NCI-H2196 (cell line): ENCODE results near the gene KLC3.
A peak's percentile ranks its signal among the peaks of the same experiment; 100 is the strongest.
"Not testable (repeated sequence)": the region's sequence is repeated elsewhere in the genome, so short reads cannot be mapped to it uniquely, and the experiment has no call there.

Experiments used
- DNase-seq: peaks from one replicate; lab custom pipeline; 2025; ENCODE audit not compliant: unreplicated experiment; lab: John Stamatoyannopoulos, UW

The KLC3 gene

DNA sequence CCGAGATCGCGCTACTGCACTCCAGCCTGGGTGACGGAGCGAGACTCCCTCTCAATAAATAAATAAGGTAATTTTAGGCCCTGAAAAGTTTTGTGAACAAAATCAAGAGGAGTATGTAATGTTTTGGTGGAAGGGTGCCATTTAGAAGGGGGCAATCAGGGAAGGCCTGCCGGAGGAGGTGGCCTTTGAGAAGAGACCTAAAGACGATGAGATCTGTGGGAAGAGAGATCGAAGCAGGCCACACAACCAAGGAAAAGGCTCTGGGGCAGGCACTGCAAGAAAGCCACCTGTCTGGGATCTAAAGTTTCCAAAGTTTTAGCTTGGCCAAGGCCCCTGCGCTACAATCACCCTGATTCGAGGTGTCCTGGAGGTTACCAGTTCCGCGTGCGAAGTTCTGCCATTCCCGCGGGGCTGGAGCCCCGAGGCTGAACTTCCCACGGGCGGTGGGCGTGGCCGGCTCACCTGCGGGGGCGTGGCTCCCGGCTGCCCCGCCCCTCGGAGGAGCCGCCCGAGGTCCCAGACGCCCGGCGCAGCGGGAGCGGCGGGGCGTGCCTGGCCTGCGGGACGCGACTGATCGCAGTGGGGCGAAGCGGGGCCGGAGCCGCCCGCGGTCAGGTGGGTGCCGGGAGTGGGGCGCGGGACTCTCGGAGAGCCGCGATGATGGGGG lies at the start of gene KLC3:
Gene KLC3 (plus strand): TSS at position 519 of the 667 bp plus-strand sequence. CDS start 4,792 bp downstream, outside the sequence.
- peak; percentile 63 for DNase-seq

DNA sequence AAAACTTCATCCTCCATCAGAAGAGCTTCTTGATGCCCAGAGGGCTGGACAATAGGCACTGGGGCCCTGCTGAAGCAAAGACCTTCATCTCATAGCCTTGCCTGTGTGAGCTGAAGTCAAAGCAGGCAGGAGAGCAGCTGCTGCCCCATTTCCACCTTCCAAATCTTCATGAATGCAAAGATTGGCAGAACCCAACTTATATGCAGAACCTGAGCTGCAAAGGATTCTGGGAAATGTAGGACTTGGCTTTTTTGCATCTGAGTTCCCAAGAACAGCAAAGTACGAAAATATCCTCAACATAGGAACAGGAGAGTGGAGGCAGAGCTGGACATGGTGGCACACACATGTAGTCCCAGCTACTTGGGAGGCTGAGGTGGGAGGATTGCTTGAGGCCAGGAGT lies 48.7 kb upstream of the KLC3 start:
- DNase-seq, result no peak

DNA sequence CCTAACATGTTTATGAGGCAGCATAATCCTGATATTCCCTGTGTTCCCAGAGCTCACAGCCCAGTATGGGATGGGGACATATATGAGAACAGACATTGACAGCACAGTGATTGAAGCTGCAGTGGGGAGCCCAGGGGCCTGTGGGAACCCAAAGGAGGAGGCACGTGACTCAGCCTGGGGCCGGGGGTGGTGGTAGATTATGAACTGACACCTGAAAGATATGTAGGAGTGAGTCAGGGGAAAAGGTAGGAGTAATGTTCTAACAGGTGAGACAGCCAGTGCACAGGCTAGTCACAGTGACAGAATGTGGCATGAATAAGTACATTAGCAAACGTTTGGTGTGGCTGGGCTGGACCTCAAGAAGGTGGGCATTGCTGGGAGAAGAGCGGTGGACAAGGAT lies 46.9 kb upstream of the KLC3 start:
- no peak for DNase-seq

DNA sequence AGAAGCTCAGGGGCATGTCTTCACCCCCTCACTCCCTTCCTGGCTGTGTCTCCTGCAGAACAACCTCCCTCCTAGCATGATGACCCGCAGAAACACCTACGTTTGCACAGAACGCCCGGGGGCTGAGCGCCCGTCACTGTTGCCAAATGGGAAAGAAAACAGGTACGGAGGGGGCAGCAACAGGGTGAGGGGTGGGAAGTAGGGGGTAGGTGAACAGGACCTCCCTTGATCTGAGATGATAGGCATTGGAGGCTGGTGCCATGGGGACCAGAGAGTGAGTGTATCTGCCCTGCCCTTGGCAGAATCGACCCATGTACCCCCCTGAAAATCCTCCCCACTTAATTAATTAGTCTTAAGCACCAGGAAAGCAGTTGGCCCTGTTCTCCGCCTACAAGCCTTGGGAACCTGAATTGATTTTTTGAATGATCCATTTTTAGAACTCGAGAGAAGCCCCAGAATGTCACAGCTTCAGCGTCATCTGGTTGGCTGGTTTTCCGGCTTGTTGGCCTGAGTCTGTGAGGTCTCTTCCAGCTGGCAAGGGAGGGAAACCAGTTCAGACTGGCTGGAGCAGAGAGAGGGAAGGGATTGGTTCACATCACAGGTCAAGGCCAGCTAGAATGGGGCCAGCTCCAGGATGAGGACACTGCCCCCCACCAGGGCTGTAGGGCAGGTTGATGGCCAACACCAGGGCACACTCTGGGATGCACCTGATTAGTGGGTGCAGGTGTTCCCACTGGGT lies 46.1 kb upstream of the KLC3 start:
- no peak for DNase-seq

DNA sequence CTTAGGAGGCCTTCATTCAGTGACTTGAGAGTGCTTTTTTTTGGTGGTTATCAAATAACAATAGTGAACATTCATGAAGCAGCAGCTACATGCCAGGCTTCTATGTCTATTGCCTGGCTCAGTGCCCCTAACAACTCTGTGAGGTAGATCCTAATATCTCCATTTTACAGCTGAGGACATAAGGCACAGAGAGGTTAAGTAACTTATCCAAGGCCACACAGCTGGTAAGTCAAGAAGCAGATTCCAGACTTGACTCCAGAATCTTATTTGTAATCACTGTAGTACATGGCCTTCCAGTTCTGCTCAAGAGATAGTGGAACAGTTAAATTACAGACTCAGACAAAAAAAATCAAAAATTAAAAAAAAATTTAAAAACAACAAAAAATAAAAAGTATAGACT lies 44.7 kb upstream of the KLC3 start:
- no peak for DNase-seq

DNA sequence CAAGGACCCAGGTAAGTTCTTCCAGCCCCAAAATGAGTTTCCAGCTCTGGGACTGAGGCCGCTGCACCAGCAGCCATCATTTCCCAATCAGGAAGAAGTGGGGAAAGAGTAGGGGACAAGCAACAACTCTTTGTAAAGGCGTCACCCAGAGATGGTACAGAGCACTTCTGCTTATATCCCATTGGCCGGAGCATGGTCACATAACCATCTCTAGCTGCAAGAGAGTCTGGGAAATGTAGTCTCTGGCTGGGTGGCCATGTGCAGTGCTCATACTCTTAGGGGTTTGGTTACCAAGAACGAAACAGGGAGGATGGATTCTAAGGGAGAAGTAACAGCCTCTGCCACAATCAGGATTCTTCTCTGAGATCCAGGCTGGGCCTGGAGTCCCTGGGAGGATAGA lies 44.2 kb upstream of the KLC3 start:
- DNase-seq, result no peak

DNA sequence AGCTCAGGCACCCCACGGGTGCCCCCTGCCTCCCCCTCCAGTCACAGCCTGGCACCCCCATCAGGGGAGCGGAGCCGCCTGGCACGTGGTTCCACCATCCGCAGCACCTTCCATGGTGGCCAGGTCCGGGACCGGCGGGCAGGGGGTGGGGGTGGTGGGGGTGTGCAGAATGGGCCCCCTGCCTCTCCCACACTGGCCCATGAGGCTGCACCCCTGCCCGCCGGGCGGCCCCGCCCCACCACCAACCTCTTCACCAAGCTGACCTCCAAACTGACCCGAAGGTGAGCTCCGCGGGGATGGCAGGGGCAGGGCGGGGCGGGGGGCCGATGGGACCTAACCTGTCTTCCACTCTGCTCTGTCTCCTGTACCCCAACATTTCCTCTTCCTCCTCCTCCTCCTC lies 42.9 kb upstream of the KLC3 start:
- DNase-seq, result no peak

DNA sequence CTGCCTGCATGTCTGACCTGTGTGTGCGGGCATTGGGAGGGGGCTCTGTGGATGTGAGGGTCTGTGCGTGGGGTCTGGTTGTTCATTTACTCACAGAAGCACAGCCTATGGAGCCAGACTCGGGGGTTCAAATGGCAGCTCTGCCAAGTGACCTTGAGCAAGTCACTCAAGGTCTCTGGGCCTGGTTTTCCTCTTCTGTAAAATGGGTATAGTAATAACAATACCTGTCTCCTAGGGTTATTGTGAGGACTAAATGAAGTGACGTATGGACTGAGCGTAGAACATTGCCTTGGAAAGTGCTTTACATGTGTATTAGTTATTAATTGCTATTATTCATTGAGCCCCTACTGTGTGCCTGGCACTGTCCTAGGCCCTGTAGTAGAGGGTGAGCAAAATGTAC lies 42.3 kb upstream of the KLC3 start:
- no peak for DNase-seq

DNA sequence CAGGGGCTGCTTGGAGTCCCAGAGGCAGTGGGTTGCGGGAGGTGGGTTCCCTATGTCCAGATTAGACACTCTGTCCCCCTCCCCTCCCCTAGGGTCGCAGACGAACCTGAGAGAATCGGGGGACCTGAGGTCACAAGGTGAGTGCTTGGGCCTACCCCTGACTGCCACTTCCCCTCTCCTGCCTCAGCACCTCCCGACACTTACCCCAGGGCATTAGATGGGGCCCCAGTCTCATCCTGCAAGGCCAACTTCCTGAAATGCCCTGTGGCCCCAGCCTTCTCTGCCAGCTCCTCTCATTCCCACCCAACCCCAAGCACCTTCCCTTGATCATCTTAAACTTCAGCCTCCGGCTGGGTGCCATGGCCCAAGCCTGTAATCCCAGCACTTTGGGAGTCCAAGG lies 40.8 kb upstream of the KLC3 start:
- no peak for DNase-seq

DNA sequence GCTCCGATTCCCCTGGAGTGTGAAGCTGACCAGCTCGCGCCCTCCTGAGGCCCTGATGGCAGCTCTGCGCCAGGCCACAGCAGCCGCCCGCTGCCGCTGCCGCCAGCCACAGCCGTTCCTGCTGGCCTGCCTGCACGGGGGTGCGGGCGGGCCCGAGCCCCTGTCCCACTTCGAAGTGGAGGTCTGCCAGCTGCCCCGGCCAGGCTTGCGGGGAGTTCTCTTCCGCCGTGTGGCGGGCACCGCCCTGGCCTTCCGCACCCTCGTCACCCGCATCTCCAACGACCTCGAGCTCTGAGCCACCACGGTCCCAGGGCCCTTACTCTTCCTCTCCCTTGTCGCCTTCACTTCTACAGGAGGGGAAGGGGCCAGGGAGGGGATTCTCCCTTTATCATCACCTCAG lies 38.1 kb upstream of the KLC3 start:
- no peak for DNase-seq

DNA sequence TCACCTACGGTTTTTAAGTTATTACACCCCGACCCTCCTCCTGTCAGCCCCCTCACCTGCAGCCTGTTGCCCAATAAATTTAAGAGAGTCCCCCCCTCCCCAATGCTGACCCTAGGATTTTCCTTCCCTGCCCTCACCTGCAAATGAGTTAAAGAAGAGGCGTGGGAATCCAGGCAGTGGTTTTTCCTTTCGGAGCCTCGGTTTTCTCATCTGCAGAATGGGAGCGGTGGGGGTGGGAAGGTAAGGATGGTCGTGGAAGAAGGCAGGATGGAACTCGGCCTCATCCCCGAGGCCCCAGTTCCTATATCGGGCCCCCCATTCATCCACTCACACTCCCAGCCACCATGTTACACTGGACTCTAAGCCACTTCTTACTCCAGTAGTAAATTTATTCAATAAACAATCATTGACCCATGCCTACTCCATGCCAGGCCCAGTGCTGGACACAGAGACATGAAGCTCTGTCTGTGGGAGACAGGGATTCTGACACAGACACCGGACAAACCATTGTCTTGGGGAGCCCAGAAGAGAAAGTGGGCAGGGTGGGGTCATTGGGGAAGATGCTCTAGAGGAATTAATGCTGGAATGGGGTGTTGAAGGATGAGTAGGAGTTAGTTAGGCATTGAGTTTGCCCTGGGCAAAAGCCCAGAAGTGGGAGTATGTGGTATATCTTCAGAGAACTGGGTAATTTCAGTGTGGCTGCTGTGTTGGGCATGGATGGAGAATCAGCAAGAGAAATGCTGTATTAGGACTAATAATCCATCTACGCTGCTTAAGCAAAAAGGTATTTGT lies 37.1 kb upstream of the KLC3 start:
- DNase-seq, result no peak

DNA sequence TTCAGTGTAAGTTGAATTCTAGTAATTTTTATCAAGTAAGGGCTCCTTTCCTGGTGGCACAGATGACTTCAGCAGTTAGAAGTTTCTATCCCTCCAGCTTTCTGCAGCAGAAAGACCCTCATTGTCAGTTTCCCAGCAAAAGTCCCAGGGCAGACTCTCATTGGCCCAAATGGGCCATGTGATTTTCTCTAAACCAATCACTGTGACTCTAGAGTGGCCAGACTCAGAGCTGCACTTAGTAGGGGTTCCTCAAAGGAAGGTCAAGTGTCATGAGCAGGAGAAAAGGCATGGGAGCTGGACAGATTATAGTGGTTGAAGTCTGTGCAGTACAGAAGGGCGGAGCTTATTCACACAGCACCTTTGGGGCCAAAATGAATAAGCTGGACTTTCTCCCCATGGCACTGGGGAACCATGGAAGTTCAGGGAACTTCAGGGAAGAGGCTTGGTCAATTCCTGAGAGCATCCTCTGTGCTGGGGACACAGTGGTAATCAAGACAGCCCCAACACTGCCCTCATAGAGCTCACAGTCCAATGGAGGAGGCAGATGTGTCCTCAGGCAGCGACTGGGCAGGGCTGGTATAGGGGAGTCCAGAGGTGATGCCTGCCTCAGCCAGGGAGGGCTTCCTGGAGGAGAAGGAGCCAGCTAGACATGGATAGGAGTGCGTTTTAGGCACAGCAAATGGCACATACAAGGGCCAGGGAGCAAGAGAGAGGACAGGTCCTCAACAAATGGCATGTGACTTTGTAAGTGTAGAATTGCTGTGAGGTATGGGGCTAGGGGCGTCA lies 36.2 kb upstream of the KLC3 start:
- no peak for DNase-seq

DNA sequence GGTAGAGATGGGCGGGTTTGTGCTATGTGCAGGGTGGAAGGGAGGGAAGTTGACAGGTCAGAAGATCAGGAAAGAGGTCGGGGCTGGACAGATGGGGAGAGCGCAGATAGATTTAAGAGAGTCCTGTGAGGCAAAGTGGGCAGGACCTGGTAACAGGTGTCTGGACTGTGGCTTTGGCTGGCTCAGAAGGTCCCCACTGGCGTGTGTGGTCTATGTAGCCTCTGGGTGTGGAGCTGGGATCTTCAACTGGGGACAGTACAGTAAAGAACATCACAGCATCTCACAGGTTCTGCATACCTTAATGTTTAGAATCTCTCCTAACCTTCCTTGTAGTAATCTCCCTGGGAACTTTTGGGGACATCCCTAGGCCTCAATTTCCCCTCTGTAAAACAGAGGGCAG lies 35.5 kb upstream of the KLC3 start:
- no peak for DNase-seq

DNA sequence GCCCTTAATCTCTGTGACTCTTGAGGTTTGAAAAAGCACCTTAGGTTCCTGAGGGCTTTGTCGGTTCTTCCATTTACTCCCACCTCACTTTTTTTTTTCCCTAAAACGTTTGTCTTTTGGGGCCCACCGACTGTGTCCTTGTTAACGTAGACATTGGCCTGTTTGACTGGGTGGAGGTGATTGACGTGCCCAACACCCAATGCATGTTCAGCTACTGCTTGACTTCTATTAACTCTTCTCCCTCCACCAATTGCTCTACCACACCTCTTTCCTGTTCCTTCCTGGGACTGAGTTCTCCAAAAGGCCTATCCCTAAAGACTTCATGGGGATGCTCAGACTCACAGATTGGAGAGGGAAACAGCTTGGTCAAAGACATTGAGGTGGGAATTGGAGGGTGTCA lies 35.1 kb upstream of the KLC3 start:
- DNase-seq, result no peak

DNA sequence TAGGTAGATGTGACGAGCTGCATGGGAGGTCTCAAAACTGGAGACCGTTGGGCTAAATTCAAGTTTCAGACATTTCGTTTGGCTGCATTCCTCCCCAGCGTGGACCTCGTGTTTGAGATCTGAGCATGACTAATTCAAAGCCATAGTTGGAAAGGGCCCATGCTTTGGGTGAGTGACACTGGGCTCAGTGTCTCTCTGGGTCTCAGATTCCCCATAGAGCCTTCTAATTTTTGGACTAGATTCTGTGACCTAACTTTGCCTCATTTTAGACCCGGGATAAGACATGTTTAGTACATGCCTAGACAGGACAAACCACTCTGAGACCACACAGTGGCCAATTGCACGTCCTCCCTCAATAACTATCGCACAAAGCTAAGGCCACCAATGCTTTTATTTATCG lies 34.5 kb upstream of the KLC3 start:
- no peak for DNase-seq

DNA sequence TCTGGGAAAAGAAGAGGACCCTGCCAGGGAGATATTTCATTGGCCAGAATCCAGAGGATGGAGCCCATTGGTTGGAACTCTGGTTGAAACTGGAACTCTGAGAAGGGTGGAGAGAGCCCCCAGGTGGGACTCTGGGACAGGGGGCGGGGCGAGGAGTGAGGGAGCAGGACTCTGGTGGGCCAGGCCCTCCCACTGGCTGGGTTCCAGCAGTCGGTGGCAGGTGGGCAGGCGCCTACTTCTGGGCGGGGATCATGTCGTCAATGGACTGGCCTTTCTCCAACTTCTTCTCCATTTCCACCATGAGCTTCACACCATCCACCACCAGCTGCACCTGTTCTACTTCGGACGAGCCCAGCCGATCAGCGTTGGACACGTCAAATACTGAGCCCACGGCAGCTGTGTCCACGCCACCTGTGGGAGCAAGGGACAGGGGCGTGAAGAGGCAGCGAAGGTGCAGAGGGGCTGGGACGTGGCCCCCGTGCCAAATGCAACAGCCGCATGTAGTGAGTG lies 34.0 kb upstream of the KLC3 start:
- peak; percentile 75 for DNase-seq

DNA sequence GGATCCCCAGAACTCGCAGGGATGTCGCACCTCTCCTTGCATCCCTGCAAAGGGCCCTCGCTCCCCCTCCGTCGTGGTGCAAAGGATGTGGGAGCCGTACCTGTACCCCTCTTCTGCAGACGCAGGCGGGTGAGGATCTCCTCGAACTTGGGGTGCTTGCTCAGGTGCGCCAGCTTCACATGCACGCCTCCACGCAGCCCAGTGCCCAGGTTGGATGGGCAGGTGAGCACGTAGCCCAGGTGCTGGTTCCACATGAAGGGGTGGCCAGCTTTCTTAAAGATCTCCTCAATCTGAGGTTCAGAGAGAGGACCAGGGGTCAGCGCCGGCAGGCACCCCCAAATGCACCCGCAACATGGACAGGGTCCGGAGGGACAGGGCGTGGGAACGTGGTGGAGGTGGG lies 33.2 kb upstream of the KLC3 start:
- no peak for DNase-seq

DNA sequence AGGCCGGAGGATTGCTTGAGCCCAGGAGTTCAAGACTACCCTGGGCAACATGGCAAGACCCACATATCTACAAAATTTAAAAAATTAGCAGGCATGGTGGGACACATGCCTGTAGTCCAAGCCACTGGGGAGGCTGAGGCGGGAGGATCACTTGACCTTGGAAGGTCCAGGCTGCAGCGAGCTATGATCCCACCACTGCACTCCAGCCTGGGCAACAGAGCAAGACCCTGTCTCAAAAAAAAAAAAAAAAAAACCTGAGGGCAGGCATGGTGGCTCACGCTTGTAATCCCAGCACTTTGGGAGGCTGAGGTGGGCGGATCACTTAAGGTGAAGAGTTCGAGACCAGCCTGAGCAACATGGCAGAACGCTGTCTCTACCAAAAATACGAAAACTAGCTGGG lies 31.2 kb upstream of the KLC3 start:
- not testable (repeated sequence) for DNase-seq

DNA sequence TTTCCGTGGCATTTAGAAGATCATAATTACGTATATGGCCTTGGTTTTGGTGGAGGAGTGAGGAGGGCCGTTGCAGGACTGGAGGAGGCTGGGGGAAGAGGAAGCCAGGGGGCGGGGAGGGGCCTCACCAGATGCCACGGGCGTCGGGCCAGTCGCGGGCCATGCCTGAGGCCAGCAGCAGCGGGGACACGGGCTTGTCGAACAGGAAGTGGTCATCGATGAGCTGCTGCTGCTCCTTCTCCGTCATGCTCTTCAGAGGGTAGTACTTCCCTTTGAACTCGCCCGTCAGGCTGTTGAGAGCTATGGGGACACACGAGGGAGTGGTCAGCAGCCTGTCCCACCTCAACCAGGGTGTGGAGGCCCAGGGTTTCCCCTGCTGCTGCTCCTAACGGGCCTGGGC lies 28.9 kb upstream of the KLC3 start:
- no peak for DNase-seq

DNA sequence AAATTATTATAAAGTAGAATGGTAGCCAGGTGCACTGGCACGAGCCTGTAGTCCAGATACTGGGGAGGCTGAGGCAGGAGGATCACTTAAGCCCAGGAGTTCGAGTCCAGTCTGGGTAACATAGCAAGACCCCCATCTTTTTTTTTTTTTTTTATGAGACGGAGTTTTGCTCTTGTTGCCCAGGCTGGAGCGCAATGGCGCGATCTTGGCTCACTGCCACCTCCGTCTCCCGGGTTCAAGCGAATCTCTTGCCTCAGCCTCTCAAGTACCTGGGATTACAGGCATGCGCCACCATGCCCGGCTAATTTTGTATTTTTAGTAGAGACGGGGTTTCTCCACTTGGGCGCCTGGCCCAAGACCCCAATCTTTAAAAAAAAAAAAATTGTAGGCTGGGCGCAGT lies 28.3 kb upstream of the KLC3 start:
- not testable (repeated sequence) for DNase-seq

DNA sequence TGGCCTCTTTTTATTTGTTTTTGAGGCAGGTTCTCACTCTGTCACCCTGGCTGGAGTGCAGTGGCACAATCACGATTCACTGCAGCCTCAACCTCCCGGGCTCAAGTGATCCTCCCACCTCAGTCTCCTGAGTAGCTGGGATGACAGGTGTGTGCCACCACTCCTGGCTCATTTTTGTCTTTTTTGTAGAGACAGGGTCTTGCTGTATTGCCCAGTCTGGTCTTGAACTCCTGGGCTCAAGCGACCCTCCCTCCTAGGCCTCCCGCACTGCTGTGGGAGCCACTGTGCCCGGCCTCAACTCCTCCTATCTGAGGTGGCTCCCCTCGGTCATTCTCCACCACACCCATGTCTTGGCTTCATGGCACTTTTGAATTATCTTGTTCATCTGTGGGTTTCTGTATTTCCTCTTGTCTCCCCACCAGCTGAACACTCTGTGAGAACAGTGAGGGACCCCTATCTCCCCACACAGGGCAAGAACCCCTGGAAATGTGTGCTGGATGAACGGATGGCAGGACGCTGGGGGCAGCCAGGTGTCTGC lies 25.8 kb upstream of the KLC3 start:
- no peak for DNase-seq
